ENCODE data around the gene XPC.

Gene XPC

GRCh38 chr3:14166877-14167603, 11.4 kb downstream of the XPC start:
- no peak overlapping the region for H3K4me3 ChIP-seq (ENCODE audit: low read depth, low read length)
- DNase-seq (ENCODE audit: low read depth), result no peak
- no peak for TF ChIP-seq CTCF (IDR thresholded peaks at IDR 0.05; ENCODE audit: insufficient read depth, low read depth, low read length, missing control alignments)

- H3K4me3 ChIP-seq (ENCODE audit: low read depth, low read length), result no peak overlapping the region
- DNase-seq (ENCODE audit: low read depth), result no peak
- TF ChIP-seq CTCF (IDR thresholded peaks at IDR 0.05; ENCODE audit: insufficient read depth, low read depth, low read length, missing control alignments), result no peak
Observed at GRCh38 chr3:14162178-14162577, 16.2 kb downstream of the XPC start.

GRCh38 chr3:14161282-14161681, 17.1 kb downstream of the XPC start:
- H3K4me3 ChIP-seq (ENCODE audit: low read depth, low read length), result no peak overlapping the region
- no peak for DNase-seq (ENCODE audit: low read depth)
- no peak for TF ChIP-seq CTCF (IDR thresholded peaks at IDR 0.05; ENCODE audit: insufficient read depth, low read depth, low read length, missing control alignments)

- DNase-seq (ENCODE audit: low read depth), result no peak
- TF ChIP-seq CTCF (IDR thresholded peaks at IDR 0.05; ENCODE audit: insufficient read depth, low read depth, low read length, missing control alignments), result no peak
- H3K4me3 ChIP-seq (ENCODE audit: low read depth, low read length), result no peak overlapping the region
Observed at GRCh38 chr3:14159426-14159825, 19.0 kb downstream of the XPC start.

- no peak overlapping the region for H3K4me3 ChIP-seq (ENCODE audit: low read depth, low read length)
- TF ChIP-seq CTCF (IDR thresholded peaks at IDR 0.05; ENCODE audit: insufficient read depth, low read depth, low read length, missing control alignments), result no peak
- DNase-seq (ENCODE audit: low read depth), result no peak
Observed at GRCh38 chr3:14158370-14158769, 20.0 kb downstream of the XPC start.

GRCh38 chr3:14157951-14158350, 20.4 kb downstream of the XPC start:
- H3K4me3 ChIP-seq (ENCODE audit: low read depth, low read length), result no peak overlapping the region
- DNase-seq (ENCODE audit: low read depth), result no peak
- TF ChIP-seq CTCF (IDR thresholded peaks at IDR 0.05; ENCODE audit: insufficient read depth, low read depth, low read length, missing control alignments), result no peak
